SH-SY5Y (cell line): Measurements from ENCODE around the gene SAMD4A.

Source experiments
- GATA2 ChIP-seq: IDR thresholded peaks from 2 replicates; pipeline ENCODE4 v1.6.1; 2011; ENCODE audit warnings: mild to moderate bottlenecking, low read depth, low read length
- GATA3 ChIP-seq: IDR thresholded peaks from 2 replicates; pipeline ENCODE4 v1.6.1; 2011; ENCODE audit warnings: low read depth, mild to moderate bottlenecking, low read length, moderate library complexity

SAMD4A gene

DNA sequence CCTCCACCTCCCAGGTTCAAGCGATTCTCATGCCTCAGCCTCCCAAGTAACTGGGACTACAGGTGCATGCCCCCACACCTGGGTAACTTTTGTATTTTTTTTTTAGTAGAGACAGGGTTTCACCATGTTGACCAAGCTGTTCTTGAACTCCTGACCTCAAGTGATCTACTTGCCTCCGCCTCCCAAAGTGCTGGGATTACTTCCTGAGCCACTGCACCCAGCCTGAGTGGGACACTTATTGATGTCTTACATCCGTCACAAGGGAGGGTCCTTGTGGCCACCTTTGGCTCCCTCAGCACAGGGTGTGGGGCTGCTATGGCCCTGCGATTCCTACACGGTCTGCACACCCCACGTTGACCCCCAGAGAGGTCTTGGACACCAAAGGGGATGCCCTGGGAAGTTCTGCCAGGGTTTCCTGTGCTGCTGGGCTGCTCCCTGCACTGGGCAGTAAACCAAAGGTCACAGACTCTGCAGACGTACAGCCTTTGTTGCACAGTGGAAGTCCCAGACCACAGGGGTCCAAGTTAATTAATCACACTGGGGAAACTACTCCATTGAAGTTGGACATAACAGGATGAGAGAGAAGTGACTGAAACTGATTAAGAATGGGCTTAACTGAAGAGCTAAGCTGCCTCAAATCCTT lies 95.7 kb downstream of the SAMD4A start:
- TF ChIP-seq GATA2 (no peak), GATA3 (no peak)

GRCh38 chr14:54664961-54665360 lies 98.0 kb downstream of the SAMD4A start:
- TF ChIP-seq GATA2: peak; percentile 42; the same call in 1 of the 2 replicates
- TF ChIP-seq GATA3: peak; percentile 56; the same call in 1 of the 2 replicates

- TF ChIP-seq GATA2: no peak
Observed at GRCh38 chr14:54665946-54666345, 99.0 kb downstream of the SAMD4A start.

GRCh38 chr14:54667026-54667744 lies 100.3 kb downstream of the SAMD4A start:
- no peak for TF ChIP-seq GATA3
- TF ChIP-seq GATA2: no peak

- TF ChIP-seq GATA3: no peak
- TF ChIP-seq GATA2: no peak
Observed at GRCh38 chr14:54667764-54668163, 100.8 kb downstream of the SAMD4A start.

GRCh38 chr14:54669721-54670561 lies 103.0 kb downstream of the SAMD4A start:
- no peak for TF ChIP-seq GATA2
- TF ChIP-seq GATA3: no peak

- TF ChIP-seq GATA3: no peak
- TF ChIP-seq GATA2: no peak
Observed at GRCh38 chr14:54671537-54671936, 104.6 kb downstream of the SAMD4A start.

- TF ChIP-seq GATA2 (no peak), GATA3 (no peak)
Observed at GRCh38 chr14:54672181-54672580, 105.3 kb downstream of the SAMD4A start.

GRCh38 chr14:54672688-54673087 lies 105.8 kb downstream of the SAMD4A start:
- TF ChIP-seq GATA3: no peak
- TF ChIP-seq GATA2: no peak

DNA sequence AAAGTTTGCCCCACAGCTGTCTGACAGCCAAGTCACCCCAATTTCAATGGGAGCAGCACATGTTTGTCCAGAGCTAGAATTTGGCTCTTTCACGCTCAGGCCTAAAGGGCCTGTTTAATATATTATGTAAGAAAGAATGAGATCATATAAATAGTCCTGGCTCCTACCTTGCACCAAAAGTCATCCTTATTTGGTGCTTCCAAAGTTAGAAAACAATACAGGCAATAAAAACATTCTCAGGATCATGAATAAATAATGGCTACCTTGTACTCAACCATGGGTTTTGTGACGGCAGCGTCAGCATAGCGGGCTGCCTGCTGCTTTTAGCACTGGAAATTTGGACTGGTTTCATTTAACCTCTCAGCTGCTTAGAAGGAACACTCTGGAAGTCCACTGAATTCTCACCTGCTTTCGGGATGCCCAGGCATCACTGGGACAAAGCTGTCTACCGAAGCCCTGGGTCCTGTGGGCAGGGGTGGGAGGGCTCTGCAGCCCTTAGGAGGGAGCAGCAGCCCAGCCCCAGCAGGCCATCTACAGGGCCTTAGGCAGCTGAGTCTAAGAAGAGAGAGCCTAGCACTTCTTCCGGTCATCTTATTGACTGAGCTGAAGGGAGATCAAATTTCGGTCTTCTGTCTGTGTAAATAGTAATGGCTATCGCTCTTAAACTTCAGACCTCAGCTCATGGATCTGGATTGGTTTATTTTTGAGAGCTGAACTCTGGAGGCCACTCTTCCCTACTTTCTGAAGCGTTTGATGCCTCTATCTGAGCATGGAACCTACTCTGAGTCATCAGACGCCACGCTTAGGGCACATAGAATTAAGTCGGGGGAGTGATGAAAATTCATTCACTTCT lies 106.5 kb downstream of the SAMD4A start:
- TF ChIP-seq GATA3: no peak
- TF ChIP-seq GATA2: no peak

DNA sequence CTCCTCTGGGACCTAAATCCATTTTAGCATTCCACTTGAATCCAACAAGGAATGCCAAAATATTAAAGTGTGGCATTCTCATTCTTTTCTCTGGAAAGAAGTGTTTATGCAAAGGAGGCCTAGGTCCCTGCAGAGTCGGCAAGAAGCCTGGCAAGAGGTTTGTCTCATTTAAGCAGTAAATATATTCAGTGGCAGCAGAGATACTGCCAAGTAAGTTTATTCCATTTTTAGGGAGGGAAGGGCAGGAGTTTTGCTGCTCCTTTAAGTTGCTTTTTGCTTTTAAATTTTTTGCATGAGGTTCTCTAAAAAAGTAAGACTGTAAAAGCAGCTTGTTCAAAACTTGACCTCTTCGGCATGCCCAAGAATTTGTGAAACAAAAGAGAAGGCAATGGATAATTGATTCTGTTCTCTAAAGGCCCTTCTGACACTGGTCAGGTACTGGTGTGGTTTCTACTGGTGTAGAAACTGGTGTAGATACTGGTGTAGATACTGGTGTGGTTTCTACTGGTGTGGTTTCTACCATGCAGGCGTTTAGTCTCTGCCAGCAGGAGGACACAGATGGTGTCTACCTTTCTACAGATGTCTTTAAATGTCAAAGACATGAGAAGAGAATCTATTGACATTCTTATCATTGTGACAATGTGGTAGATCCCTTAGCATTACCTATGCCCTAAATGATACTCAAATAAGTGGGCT lies 107.3 kb downstream of the SAMD4A start:
- TF ChIP-seq GATA2 (no peak), GATA3 (no peak)

- TF ChIP-seq GATA3 (no peak), GATA2 (no peak)
Observed at GRCh38 chr14:54675236-54676128, 108.6 kb downstream of the SAMD4A start.

DNA sequence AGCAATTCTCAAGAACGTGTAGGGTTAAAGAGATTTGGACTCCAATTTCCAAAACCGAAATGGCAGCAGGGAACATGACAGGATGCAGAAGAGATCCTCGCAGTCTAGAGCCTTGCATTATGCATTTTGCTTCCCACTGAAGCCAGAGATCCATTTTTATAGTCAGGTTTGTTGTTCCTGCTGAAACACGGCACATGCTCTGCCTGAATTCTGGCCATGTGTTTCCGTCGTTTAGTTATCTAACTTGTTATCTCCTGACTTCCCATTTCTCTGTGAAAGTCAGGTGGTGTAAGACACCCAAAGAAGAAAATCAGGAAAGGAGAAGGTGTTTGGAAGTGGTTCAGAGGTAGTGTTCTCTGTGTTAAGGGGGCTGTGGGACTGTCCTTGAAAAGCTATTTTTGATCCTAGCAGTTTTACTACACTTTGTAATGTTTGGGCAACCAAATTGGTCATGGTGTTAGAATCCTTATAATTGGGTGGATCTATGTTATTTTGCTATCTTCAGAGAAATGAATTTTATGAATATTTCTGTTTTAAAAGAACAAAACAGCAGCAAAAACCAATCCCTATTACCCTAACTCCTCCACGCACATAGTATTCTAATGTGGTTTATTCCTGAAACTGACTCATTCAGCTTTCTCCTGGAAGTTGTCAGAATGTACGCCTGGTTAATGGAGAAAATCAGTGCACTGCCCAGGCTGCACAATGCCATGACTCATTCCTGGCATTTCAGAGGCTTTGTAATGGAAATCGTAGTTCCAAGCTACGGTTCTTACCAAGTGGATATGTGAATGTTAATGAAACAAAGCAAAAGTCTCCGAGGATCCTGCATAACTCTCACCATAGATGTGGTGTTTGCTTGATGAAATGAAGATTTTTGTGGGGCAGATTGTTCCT lies 110.1 kb downstream of the SAMD4A start:
- TF ChIP-seq GATA2 (0 out of 2 replicates have a peak, but pooled peaks have one; percentile 5), GATA3 (0 out of 2 replicates have a peak, but pooled peaks have one; percentile 19)
